NOMO-1 (cell line): Measurements from ENCODE around the gene CNTFR.
A peak's percentile ranks its signal among the peaks of the same experiment; 100 is the strongest.

Experiments used
- DNase-seq, 2 experiments: peaks; one replicate each; lab custom pipeline; 2025; ENCODE audit not compliant: unreplicated experiment in 2 of 2; lab: John Stamatoyannopoulos, UW

Gene CNTFR

DNA sequence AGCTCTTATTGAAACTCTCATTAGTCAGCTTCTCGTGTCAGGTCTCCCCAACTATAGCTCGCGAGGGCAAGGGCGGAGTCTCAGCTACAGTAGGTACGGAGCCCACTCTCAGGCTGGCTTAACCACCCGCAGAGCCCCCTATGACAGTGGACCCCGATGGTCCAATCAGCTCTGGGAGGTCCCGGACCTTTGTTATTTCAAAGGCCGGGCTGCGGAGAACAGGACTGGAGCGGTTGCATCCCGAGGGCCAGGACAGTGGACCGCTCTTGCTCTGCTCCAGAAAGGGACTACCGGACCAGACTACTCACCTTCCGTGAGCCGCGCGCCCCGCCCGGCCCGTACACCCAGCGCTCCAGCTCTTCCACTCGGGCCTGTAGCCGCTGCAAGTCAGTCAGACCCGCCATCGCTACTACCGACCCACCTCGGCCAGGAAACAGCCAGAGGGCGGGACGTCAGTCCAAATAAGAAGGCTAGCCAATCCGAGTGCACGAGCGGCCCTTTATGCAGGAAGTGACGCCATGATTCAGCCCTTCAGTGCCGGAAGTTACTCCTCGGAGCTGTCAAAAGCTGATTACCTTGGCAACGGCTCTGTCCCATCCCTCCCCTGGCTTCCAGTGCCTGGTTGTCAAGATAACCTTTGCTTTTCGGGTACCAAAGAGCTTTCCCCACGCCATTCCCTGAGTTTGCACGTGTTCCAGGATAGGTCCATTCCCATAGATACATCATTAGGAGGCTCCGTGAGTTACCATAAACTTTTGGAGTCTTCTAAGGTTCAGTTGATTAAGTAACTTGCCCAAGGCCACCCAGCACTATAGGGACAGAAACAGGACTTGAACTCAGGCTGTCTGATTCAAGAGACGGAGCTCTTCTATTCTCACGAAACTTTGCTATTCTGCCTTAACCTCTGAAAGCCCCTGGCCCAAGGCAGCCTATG is 30.8 kb upstream of the CNTFR start, which contains the start of gene DCTN3:
TSS of gene DCTN3 (minus strand) at position 435 of the 934 bp plus-strand sequence. CDS start at position 404, 31 bp downstream.
- DNase-seq: peak; percentile 99 to 100

DNA sequence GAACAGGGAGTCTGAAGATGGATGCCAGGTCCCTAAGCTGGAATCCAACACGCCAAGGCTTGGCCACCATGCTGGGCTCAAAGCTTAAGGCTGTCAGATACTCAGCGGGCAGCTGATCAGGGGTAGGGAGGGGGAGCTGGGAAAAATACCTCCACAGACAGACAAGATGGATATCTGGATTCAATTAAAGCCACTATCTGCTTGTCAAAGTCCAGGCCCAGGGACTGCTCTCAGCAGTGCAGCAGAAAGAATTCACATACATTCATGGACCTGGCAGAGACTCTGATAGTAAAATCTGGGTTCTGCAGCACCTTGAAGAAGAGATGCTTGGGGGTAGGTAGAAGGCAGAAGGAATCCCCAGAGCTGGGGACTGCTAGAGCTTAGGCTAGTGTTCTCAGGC is 25.6 kb upstream of the CNTFR start:
- DNase-seq: no peak

- peak; percentile 80 to 83 for DNase-seq
These were observed 23.4 kb upstream of the CNTFR start for GRCh38 chr9:34612788-34613390.

- DNase-seq: peak; percentile 72 to 90
These were observed 22.6 kb upstream of the CNTFR start, which contains the start of gene RPP25L for GRCh38 chr9:34611811-34612787. TSS of gene RPP25L (minus strand) at chr9:34612097. CDS start at chr9:34611296, 801 bp downstream.

DNA sequence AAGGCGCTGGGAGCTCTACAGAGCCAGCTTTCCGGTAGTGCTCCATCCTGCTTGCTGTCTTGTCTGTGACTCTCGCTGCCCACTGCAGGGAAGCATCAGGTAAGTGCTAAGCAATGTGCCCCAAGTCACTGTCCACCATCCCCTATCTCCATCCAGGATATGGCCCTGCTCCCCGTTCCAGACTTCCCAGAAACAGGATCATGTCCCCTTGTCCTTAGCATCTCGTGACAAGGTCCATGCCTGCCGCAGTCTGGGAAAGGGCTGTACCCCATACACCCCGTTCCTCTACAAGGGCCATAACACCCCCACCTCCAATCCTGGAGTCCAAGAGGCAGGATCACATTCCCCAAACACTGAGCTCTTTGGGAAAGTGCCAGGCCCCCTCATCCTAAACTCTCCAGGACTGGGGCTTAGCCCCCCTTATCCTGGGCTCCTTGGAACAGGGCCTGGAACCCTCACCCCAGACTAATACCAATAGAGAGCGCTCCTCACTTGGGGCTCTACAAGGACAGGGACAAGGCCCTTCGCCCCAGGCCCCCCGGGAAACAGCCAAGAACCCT is 21.8 kb upstream of the CNTFR start:
- peak in 1 of 2 experiments; percentile 37 for DNase-seq

DNA sequence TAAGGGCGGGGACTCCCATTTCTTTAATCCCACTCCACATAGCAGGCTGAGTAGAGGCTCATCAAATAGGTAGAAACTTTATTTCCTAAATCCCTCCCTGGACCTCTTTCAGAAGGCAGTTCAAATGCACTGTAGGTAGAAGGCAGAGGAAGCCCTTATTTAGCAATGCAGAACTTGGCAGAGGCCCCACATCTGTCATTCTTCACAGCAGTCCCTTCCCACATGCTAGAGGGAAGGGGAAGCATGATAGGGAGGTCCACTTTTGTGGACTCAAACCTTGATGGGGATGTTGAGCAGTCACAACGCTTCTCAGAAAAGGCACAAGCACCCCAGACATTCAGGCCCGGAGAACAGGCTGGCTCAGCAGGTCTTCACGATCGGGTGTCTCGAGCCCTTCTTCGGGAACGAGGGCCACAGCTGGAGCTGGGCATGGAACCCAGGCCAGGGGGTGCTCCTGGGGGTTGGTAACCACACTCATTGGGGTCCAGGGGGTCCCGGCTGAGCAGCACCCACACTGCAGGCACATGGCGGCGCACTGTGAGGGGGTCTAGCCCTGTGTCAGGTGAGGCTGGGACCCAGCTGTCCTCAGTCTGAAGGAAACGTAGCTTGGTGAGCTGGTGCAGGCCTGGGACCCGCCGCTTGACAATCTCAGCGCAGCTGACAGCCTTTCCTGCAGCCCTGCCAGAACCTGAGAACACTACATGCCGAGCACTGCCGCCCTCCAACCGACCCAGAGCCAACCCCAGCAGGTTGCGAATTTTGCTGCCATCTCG is 21.1 kb upstream of the CNTFR start:
- DNase-seq: no peak

- no peak for DNase-seq
These were observed 17.8 kb upstream of the CNTFR start for GRCh38 chr9:34607331-34607730.

GRCh38 chr9:34606905-34607304 is 17.4 kb upstream of the CNTFR start:
- DNase-seq: no peak

DNA sequence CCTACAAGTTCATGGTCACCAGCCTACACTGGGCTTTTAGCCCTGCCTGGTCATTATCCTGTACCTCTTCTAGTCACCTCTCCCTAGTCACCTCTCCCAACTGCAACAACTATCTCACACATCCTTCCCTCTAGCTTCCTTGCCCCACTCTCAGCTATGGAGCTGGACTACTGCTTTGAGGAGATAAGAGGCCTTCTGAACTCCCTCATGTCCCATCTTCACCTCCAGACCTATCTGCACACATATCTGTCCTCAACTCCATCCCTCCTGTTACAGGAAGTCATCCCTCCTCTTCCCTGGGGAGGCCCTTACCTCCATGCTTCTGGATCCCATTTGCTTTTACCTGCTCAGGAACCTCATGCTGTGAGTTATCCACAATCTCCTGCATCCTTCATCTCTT is 16.7 kb upstream of the CNTFR start:
- DNase-seq: no peak

- DNase-seq: peak; percentile 47 to 71
These were observed 14.2 kb upstream of the CNTFR start for GRCh38 chr9:34603610-34604231.

GRCh38 chr9:34601937-34602573 is 12.5 kb upstream of the CNTFR start:
- DNase-seq: no peak

DNA sequence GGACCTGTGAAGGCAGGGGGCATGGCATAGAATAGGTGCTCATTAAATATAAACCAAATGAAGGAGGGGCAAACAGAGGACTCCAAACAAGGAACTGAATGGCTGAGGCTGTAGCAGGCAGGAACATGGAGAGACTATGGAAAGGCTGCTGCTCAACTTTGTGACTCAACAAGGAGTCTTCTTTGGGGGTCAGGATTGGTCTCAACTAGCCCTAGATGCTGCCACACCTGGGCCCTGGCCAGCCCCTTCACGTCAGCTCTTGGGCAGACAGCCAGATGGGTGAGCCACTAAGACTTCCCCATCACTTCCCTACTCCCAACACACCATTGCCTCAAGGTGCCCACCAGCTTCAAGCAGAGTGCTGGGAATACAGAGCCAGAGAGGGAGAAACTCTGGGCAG is 11.4 kb upstream of the CNTFR start:
- DNase-seq: no peak

GRCh38 chr9:34599546-34599945 is 10.0 kb upstream of the CNTFR start:
- DNase-seq: no peak

- no peak for DNase-seq
These were observed 4.7 kb upstream of the CNTFR start for GRCh38 chr9:34594177-34594576.

- no peak for DNase-seq
These were observed 3.5 kb upstream of the CNTFR start for GRCh38 chr9:34592895-34593601.

DNA sequence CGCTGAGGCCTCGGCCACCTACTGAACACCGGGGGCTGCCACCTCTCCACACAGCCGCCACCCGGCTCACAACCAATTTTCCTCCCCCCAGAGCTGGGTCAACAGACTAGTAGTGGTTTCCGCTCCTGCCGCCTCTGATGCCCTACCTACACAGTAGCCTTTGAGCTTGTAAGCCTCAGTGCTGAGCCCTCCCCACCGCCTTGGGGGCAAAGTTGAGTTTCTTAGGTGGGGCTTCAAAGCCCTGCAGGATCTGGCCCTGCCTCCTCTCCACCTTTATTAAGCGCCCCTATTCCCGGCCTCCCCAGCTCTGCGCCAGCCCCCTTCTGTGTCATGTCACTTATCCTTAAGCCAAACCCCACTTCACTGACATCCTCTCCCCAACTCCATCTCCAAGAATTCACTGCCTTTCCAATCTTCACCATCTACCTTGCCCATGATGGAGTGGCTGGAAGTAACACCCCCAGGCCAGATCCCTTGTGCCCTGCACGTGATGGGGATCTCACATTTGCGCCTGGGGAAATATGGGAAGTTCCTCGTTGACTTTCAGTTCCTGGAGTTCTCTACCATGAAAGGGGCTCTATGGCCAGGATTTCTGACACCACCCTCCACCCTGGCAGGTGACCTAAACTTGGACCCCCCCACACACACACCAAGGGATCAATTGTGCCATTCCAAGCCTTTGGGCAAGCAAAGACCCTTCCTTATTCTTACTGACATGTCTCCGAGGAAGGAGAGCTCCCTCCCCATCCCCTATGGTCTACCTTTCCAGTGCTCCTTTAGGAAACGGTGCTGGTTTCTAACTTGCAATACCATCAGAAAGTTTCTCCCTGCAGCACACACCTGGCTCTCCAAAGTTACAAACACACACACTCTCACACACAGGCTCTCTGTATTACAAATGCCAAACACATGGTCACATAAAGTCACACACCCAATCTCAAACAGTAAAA is 2.7 kb upstream of the CNTFR start:
- peak; percentile 53 to 60 for DNase-seq
